Tibial nerve (tissue), 4 donors: ENCODE measurements around the gene PKD2L2. TPM values are rescaled to one million over a fixed set of nuclear protein-coding genes. Genes with fewer than 3 reads are reported as not detected.
"Not testable (repeated sequence)": the region's sequence is repeated elsewhere in the genome, so short reads cannot be mapped to it uniquely, and the experiment has no call there.

ENCODE experiments used
- DNase-seq, 2 donors: peaks; one replicate each; pipeline ENCODE4 v3.0.0-alpha.2; 2019; ENCODE audit warnings: low spot score in 2 of 2
- H3K27ac ChIP-seq, 4 donors: fragments of 200-600 bp; sonication (generic) in 3 of 4; one replicate each; pipeline ENCODE4 v1.5.1; 2017 to 2019; ENCODE audit warnings: mild to moderate bottlenecking in 1 of 4
- H3K27me3 ChIP-seq, 2 donors: fragments of 200-600 bp; sonication (generic) in 1 of 2; one replicate each; pipeline versions ENCODE4 v1.5.1 to v1.6.0; 2017 to 2019
- H3K36me3 ChIP-seq, 3 donors: fragments of 200-600 bp; sonication (generic); one replicate each; pipeline ENCODE4 v1.5.1; 2018 to 2019
- H3K4me1 ChIP-seq, 4 donors: fragments of 200-600 bp; sonication (generic) in 3 of 4; one replicate each; pipeline ENCODE4 v1.5.1; 2017 to 2019
- H3K4me3 ChIP-seq, 4 donors: fragments of 200-600 bp; sonication (generic) in 3 of 4; one replicate each; pipeline ENCODE4 v1.5.1; 2017 to 2019; ENCODE audit warnings: mild to moderate bottlenecking in 1 of 4, moderate library complexity in 1 of 4
- H3K9me3 ChIP-seq, 4 donors: fragments of 200-600 bp; sonication (generic) in 3 of 4; one replicate each; pipeline ENCODE4 v1.5.1; 2017 to 2019
- CTCF ChIP-seq, 5 experiments: fragments of 200-600 bp in 3 of 5; fragments of 450-650 bp in 2 of 5; sonication (generic) in 3 of 5; IDR thresholded peaks; one replicate each; pipeline ENCODE4 v1.5.1; 2016 to 2019; ENCODE audit warnings: antibody characterized with exemption in 5 of 5, mild to moderate bottlenecking in 3 of 5, moderate library complexity in 2 of 5
- EP300 ChIP-seq, 2 donors: sonication (generic); formaldehyde crosslinking; IDR thresholded peaks; one replicate each; pipeline ENCODE4 v1.6.1; 2017; ENCODE audit warnings: antibody characterized with exemption in 2 of 2, mild to moderate bottlenecking in 1 of 2
- POLR2A ChIP-seq, 2 donors: fragments of 450-650 bp; IDR thresholded peaks; one replicate each; pipeline ENCODE4 v1.6.1; 2017; ENCODE audit warnings: antibody characterized with exemption in 2 of 2, mild to moderate bottlenecking in 2 of 2, moderate library complexity in 2 of 2
- WGBS, 2 donors: methylation state at CpG; one replicate each; pipeline ENCODE4 v1.1.5; 2018; 5-methylcytosine and 5-hydroxymethylcytosine counted together
- total RNA-seq, 4 donors: library from RNA; depleted of rRNA; stranded (reverse); fragments of >200 nt; gene quantifications; one replicate each; pipeline ENCODE4 v1.1.0, GENCODE V29; 2016

The PKD2L2 gene
- total RNA-seq, 4 donors from 2014 or later: not detected

GRCh38 chr5:137862251-137862650 lies 27.0 kb upstream of the PKD2L2 start:
- no peak overlapping the region for H3K27ac ChIP-seq
- H3K4me3 ChIP-seq: no peak overlapping the region
- H3K4me1 ChIP-seq: peaks cover 0 to 17% (median 2%) of the 10 kb centered on the region in 4 donors
- WGBS, 2 donors: 93 to 97% methylated on average over 3 of the region's 3 CpGs
- no peak for DNase-seq
- H3K27me3 ChIP-seq: no peaks in the 10 kb centered on the region
- TF ChIP-seq CTCF (IDR thresholded peaks at IDR 0.05) (no peak), EP300 (IDR thresholded peaks at IDR 0.05) (no peak), POLR2A (IDR thresholded peaks at IDR 0.05) (no peak)
- no peaks in the 10 kb centered on the region for H3K36me3 ChIP-seq
- H3K9me3 ChIP-seq: no peaks in the 10 kb centered on the region

- H3K36me3 ChIP-seq, H3K27me3 ChIP-seq, DNase-seq, H3K4me1 ChIP-seq, H3K27ac ChIP-seq, H3K4me3 ChIP-seq, H3K9me3 ChIP-seq: not testable (repeated sequence)
- 98 to 99% methylated on average over 6 of the region's 6 CpGs for WGBS, 2 donors
Measured at GRCh38 chr5:137863653-137864052, 25.6 kb upstream of the PKD2L2 start.

- H3K27me3 ChIP-seq: no peaks in the 10 kb centered on the region
- whole genome bisulfite sequencing, 2 donors: 86 to 91% methylated on average over 4 of the region's 4 CpGs
- TF ChIP-seq CTCF (IDR thresholded peaks at IDR 0.05) (no peak), EP300 (IDR thresholded peaks at IDR 0.05) (no peak), POLR2A (IDR thresholded peaks at IDR 0.05) (no peak)
Measured at GRCh38 chr5:137866541-137867388, 22.5 kb upstream of the PKD2L2 start.

GRCh38 chr5:137867664-137868063 lies 21.6 kb upstream of the PKD2L2 start, which contains the start of gene MYOT:
Gene MYOT, plus strand, starts transcription at chr5:137867860. Its CDS starts 2,792 bp downstream, at chr5:137870652.
- no peak for DNase-seq
- TF ChIP-seq EP300 (IDR thresholded peaks at IDR 0.05) (no peak), POLR2A (IDR thresholded peaks at IDR 0.05) (no peak), CTCF (IDR thresholded peaks at IDR 0.05) (no peak)
- Histone ChIP-seq H3K27ac (no peak within 1 kb of the TSS), H3K4me1 (no peaks in the 10 kb centered on the region), H3K27me3 (no peaks in the 10 kb centered on the region), H3K9me3 (no peaks in the 10 kb centered on the region), H3K36me3 (no peaks in the 10 kb centered on the region), H3K4me3 (no peak within 1 kb of the TSS)
- WGBS, 2 donors: 49 to 56% methylated on average over 3 of the region's 3 CpGs

More at GRCh38 chr5:137866541-137867388, 22.5 kb upstream of the PKD2L2 start:
- DNase-seq: no peak
- Histone ChIP-seq H3K4me1 (no peaks in the 10 kb centered on the region), H3K36me3 (no peaks in the 10 kb centered on the region), H3K9me3 (no peaks in the 10 kb centered on the region), H3K27ac (no peak overlapping the region), H3K4me3 (no peak overlapping the region)

DNA sequence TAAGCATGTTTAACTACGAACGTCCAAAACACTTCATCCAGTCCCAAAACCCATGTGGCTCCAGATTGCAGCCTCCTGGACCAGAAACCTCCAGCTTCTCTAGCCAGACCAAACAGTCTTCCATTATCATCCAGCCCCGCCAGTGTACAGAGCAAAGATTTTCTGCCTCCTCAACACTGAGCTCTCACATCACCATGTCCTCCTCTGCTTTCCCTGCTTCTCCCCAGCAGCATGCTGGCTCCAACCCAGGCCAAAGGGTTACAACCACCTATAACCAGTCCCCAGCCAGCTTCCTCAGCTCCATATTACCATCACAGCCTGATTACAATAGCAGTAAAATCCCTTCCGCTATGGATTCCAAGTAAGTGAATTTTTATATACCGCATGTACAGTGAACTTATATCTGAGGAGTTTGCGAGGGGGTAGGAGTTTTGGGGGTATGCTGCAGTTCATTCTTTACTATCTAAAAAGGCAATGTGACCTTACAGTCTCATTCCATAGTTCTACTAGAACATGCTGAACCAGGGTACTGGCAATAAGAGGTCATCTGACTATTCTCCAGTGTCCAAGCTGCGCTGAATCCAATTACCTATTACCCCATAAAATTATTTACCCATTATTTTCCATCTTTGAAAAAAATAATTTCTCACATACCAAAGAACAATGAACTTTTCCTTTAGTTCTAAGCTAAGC lies 18.5 kb upstream of the PKD2L2 start:
- TF ChIP-seq EP300 (IDR thresholded peaks at IDR 0.05): no peak
- TF ChIP-seq CTCF (IDR thresholded peaks at IDR 0.05): no peak
- TF ChIP-seq POLR2A (IDR thresholded peaks at IDR 0.05): no peak
- H3K36me3 ChIP-seq: no peaks in the 10 kb centered on the region
- no peaks in the 10 kb centered on the region for H3K4me1 ChIP-seq
- no peak overlapping the region for H3K4me3 ChIP-seq
- WGBS, 2 donors: 95% methylated on average over 7 of the region's 7 CpGs
- DNase-seq: no peak
- H3K27ac ChIP-seq: no peak overlapping the region
- H3K27me3 ChIP-seq: no peaks in the 10 kb centered on the region
- no peaks in the 10 kb centered on the region for H3K9me3 ChIP-seq
